ENCODE measurements around the gene TNS4. TPM values are rescaled to one million over a fixed set of nuclear protein-coding genes. Genes with fewer than 3 reads are reported as not detected.
A peak's percentile ranks its signal among the peaks of the same experiment; 100 is the strongest.

Gene TNS4
- polyA plus RNA-seq, 1 experiment, result 0.07 TPM

DNA sequence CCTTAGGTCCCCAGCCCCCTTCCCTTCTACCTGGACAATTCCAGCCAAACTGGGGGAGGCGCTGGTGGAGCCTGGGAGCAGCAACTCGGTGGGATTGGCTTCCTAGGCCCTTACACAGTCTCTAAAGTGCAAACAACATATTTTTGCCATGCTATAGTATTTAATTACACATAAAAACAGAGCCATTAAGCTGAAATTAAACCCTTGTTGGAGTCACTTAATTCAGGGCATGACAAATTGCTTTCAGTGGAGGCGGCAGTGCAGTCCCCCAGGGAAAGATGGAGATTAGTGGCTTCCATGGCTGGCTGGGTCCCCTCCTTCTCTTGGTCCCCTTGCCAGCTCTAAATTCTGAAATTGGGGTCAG is 40.8 kb downstream of the TNS4 start:
- Histone ChIP-seq H3K27ac (ENCODE audit: low read depth, low read length) (no peak overlapping the region), H3K9me3 (ENCODE audit: control insufficient read depth, insufficient read depth, low read length) (no peaks in the 10 kb centered on the region), H3K27me3 (ENCODE audit: control insufficient read depth, insufficient read depth, low read length) (no peaks in the 10 kb centered on the region), H3K4me3 (ENCODE audit: low read depth, low read length) (no peak overlapping the region)
- TF ChIP-seq, protein P1, sequence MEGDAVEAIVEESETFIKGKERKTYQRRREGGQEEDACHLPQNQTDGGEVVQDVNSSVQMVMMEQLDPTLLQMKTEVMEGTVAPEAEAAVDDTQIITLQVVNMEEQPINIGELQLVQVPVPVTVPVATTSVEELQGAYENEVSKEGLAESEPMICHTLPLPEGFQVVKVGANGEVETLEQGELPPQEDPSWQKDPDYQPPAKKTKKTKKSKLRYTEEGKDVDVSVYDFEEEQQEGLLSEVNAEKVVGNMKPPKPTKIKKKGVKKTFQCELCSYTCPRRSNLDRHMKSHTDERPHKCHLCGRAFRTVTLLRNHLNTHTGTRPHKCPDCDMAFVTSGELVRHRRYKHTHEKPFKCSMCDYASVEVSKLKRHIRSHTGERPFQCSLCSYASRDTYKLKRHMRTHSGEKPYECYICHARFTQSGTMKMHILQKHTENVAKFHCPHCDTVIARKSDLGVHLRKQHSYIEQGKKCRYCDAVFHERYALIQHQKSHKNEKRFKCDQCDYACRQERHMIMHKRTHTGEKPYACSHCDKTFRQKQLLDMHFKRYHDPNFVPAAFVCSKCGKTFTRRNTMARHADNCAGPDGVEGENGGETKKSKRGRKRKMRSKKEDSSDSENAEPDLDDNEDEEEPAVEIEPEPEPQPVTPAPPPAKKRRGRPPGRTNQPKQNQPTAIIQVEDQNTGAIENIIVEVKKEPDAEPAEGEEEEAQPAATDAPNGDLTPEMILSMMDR (IDR thresholded peaks at IDR 0.05; ENCODE audit: low read depth, low read length), result no peak
- ChIA-PET CTCF (interaction anchor here (0.9 to 1.0 kb wide), 2 partner anchors 13 to 16 kb away, joined by 3 to 4 read pairs; no protein-coding TSS in a partner anchor), POLR2A (interaction anchor here (1.3 to 5.3 kb wide), 2 partner anchors 10 to 17 kb away, joined by 4 to 30 read pairs; no protein-coding TSS in a partner anchor)
- no peak for DNase-seq (ENCODE audit: low read depth, low spot score)

DNA sequence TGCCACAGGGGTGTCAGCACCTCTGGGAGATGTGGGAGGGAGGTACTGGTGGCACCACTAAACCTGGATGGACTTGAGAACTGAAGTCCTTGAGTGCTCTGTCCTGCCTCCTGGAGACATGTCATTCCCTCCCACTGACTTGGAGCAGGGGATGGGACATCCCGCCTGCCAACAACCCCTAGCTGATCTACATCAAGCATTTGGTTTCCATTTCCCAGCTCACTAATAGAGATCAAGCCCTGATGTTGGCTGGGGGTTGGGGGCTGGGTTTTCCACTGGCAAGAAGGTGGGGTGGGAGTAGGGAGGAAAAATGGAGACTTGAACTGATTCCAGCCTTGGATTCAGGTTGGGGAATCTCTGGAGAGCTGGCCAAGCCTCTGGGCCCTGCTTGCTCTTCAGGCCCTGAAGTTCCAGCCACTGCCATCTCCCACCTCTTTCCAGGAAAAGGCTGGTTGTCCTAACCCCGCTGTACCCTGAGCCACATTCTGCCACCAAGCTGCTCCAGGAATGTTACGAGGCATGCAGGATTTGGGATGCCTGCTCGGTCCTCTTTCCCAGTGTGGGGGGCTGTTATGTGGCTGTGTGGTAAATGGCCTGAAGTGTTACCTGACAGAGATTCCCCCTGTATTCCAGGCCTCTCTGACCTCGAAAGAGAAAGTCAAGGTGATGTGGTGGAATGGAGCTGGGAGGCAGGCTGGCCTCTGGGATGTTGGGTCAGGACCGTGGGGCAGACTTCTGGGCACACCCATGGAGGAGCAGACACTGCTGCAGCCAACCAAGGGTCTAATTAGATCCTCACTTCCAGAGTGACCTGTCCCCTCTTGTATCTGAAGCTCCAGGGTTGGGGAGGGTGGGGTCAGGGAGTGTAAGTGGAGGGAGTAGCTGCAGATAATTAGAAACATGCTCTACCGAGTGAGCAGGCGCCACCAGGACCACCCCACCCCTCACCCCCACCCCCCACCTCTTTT is 41.5 kb downstream of the TNS4 start:
- CTCF ChIA-PET, result interaction anchor here (0.9 to 1.0 kb wide), 2 partner anchors 12 to 15 kb away, joined by 3 to 4 read pairs; no protein-coding TSS in a partner anchor
- TF ChIP-seq, protein P1 (IDR thresholded peaks at IDR 0.05; ENCODE audit: low read depth, low read length), result no peak
- Histone ChIP-seq H3K27ac (ENCODE audit: low read depth, low read length) (no peak overlapping the region), H3K27me3 (ENCODE audit: control insufficient read depth, insufficient read depth, low read length) (no peaks in the 10 kb centered on the region), H3K9me3 (ENCODE audit: control insufficient read depth, insufficient read depth, low read length) (no peaks in the 10 kb centered on the region), H3K4me3 (ENCODE audit: low read depth, low read length) (no peak overlapping the region)
- DNase-seq (ENCODE audit: low read depth, low spot score), result no peak
- POLR2A ChIA-PET, result interaction anchor here (0.7 to 5.3 kb wide), 5 partner anchors 9 to 27 kb away, joined by 3 to 30 read pairs (median 4); partner anchors contain the start of gene IGFBP4

DNA sequence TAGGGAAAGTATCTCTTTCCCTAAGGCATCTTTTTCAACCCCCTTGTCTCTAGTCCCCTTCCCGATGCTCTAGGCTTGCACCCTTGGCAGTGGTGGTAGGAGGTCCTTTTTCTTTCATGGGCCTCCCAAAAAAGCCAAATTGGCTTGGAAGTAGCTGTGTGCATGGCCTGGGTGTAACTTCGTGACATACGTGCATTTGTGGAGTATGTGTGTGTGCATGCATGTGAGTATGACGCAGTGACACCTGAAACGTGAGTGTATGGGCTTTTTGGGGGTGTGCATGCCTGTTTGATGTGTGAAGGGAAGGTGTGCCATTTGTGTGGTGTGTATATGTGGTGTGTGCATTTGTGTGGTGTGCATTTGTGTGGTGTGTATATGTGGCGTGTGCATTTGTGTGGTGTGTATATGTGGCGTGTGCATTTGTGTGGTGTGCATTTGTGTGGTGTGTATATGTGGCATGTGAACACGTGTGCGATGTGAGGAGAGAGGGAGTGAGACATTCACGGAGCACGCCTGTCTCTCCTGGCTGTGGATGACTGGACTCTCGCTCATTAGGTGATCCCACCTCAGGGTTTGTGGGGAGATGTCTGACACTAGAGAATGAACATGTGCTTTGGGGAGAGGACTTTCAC is 42.5 kb downstream of the TNS4 start:
- POLR2A ChIA-PET, result interaction anchor here (1.4 to 1.9 kb wide), 5 partner anchors 15 to 93 kb away, joined by 3 to 11 read pairs (median 6); partner anchors contain the start of gene TOP2A
- Histone ChIP-seq H3K9me3 (ENCODE audit: control insufficient read depth, insufficient read depth, low read length) (no peaks in the 10 kb centered on the region), H3K27ac (ENCODE audit: low read depth, low read length) (peak overlapping the region; percentile 39), H3K4me3 (ENCODE audit: low read depth, low read length) (no peak overlapping the region), H3K27me3 (ENCODE audit: control insufficient read depth, insufficient read depth, low read length) (no peaks in the 10 kb centered on the region)
- no peak for DNase-seq (ENCODE audit: low read depth, low spot score)
- CTCF ChIA-PET, result no interaction called here
- TF ChIP-seq, protein P1 (IDR thresholded peaks at IDR 0.05; ENCODE audit: low read depth, low read length), result no peak

DNA sequence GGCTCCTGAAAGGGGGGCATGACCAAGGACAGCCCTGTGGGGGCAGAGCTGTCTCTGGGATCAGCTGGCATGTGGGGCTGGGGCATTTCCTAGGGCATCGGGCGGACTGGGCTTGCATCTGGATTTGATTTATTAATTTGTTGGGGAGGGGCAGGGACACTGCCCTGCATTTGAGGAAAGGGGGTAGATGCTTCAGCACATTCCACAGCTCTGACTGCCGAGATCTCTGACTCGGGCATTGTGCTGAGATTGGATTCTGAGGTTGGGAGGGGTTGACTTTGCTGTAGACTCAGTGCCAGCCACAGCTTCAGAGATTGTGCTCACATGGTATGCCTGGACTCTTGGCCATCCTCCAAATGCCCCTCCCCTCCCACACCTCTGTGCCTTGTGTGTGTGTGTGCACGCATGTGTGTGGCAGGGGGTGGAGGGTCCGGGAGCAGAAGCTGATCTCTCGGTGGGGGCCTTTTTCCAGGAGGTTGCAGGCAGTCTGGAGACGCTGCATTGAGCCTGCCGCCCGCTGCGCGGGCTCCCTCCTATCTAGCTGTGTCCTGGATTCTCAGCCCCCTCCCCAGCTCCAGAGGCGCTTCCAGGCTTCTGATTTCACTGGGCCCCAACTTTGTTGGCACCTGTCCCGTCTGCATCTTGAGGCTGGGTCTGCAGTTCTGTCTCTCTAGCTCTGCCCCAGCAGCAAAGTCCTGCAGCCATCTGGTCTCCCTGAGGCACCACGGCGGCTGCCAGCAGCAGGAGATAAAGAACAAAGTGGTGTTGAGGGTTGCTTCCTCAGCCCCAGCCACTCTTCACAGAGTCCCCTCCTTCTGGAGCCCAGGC is 43.2 kb downstream of the TNS4 start:
- DNase-seq (ENCODE audit: low read depth, low spot score), result peak; percentile 67
- Histone ChIP-seq H3K4me3 (ENCODE audit: low read depth, low read length) (no peak overlapping the region), H3K27me3 (ENCODE audit: control insufficient read depth, insufficient read depth, low read length) (no peaks in the 10 kb centered on the region), H3K9me3 (ENCODE audit: control insufficient read depth, insufficient read depth, low read length) (no peaks in the 10 kb centered on the region), H3K27ac (ENCODE audit: low read depth, low read length) (peak overlapping the region; percentile 71)
- TF ChIP-seq, protein P1 (IDR thresholded peaks at IDR 0.05; ENCODE audit: low read depth, low read length), result no peak
- ChIA-PET POLR2A (interaction anchor here (0.7 to 1.9 kb wide), 7 partner anchors 13 to 93 kb away, joined by 3 to 11 read pairs (median 5); partner anchors contain the start of gene TOP2A), CTCF (interaction anchor here (0.6 to 0.7 kb wide), 2 partner anchors 12 to 18 kb away, joined by 3 to 4 read pairs; no protein-coding TSS in a partner anchor)

Measured in AG04450 (cell line).